ENCODE measurements around the gene HILPDA.

The HILPDA gene

DNA sequence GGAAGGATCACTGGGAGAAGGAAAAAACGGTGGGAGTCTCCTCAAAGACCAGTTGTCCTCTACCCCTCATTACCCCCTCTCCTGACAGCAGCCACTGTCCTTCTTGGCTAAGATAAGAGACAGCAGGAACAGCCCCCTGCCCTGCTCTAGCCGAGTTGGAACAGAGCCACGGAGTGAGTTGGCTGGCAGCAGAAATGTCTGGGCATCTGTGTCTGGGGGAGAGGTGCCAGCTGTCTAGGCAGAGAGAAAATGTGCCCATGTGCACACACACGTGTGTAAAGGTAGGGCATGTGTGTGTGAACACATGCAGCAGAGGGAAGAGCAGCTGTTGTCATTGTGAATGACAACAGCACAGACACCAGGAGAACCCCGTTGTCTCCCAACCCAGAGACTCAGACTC, 9.4 kb upstream of the HILPDA start:
- H3K4me3 ChIP-seq (ENCODE audit: low read depth, low read length) = no peak overlapping the region
- TF ChIP-seq, protein P1, sequence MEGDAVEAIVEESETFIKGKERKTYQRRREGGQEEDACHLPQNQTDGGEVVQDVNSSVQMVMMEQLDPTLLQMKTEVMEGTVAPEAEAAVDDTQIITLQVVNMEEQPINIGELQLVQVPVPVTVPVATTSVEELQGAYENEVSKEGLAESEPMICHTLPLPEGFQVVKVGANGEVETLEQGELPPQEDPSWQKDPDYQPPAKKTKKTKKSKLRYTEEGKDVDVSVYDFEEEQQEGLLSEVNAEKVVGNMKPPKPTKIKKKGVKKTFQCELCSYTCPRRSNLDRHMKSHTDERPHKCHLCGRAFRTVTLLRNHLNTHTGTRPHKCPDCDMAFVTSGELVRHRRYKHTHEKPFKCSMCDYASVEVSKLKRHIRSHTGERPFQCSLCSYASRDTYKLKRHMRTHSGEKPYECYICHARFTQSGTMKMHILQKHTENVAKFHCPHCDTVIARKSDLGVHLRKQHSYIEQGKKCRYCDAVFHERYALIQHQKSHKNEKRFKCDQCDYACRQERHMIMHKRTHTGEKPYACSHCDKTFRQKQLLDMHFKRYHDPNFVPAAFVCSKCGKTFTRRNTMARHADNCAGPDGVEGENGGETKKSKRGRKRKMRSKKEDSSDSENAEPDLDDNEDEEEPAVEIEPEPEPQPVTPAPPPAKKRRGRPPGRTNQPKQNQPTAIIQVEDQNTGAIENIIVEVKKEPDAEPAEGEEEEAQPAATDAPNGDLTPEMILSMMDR (IDR thresholded peaks at IDR 0.05; ENCODE audit: borderline replicate concordance, insufficient read depth, low read depth, low read length) = no peak

DNA sequence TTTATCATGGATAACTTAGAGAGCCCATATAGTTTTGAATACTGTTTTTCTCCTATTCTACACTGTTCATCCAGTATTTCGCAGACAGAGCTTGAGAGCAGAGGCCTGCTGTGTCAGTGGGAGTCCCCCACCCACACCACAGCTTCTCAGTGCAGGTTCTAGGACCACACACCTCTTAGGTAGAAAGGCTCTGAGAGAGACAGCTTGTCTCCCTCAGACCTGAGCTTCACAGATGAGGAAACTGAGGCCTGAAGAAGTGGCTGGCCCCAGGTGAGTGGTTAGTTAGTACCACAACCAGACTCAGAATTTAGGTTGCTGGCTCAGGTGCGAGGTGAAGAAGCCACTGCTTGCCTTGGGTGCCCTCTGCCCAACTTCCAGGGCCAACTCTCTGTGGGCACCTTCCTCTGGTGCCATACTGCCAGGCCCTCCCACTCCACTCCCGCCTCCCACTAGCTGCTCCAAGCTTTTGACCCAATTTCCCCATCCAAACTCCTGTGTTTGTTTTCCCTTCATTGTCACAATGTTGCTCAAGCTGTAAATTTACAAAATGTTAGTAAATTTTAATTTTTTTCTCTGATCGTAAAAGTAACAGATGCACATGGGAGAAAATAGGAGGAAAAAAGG, 7.6 kb upstream of the HILPDA start:
- no peak overlapping the region for H3K4me3 ChIP-seq (ENCODE audit: low read depth, low read length)
- TF ChIP-seq, protein P1 (IDR thresholded peaks at IDR 0.05; ENCODE audit: borderline replicate concordance, insufficient read depth, low read depth, low read length) = no peak

DNA sequence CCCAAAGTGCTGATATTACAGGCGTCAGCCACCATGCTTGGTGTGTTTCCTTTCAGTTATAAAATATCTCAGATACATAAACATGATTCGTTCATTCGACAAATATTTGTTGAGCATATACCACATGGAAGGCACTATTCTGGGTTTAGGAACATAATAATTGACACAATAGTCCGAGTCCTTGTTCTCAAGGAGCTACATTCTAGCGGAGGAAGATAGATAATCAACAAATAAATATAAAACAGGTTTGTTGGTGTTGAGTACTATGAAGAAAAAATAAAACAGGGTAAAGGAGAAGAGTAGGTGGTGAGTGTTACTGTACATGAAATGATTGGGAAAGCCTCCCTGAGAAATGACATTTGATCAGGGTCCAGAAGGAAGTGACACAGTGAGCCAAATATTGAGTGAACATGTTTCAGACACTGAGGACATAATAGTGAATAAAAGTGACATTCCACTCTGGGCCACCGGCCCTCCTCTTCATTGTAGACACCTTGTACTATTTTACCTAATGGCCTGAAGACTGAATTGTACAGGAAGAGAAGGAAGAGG, 6.9 kb upstream of the HILPDA start:
- H3K4me3 ChIP-seq (ENCODE audit: low read depth, low read length) = no peak overlapping the region
- TF ChIP-seq, protein P1 (IDR thresholded peaks at IDR 0.05; ENCODE audit: borderline replicate concordance, insufficient read depth, low read depth, low read length) = no peak

DNA sequence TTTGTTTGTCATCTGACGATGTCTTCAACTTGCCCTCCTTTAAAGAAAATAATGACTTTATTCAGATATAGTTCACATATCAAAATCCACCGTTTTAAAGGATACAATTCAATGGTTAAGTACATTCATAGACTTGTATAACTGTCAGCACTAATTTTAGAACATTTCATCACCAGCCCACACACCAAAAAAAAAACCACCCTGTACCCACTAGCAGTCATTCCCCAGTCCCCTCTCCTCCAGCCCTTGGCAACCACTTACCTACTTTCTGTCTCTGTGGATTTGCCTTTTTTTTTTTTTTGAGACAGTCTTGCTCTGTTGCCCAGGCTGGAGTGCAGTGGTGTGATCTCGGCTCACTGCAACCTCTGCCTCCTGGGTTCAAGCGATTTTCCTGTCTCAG, 5.3 kb upstream of the HILPDA start:
- TF ChIP-seq, protein P1 (IDR thresholded peaks at IDR 0.05; ENCODE audit: borderline replicate concordance, insufficient read depth, low read depth, low read length) = no peak

DNA sequence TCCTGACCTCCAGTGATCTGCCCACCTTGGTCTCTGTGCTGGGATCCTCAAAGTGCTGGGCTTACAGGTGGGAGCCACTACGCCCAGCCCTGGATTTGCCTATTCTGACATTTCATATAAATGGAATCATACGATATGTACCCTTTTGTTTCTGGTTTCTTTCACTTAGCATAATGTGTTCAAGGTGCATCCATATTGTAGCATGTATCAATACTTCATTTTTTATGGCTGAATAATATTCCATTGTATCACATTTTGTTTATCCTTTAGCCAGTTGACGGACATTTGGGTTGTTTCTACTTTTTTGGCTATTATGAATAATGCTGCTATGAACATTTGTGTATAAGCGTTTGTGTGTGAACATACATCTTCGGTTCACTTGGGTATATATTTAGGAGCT, 4.8 kb upstream of the HILPDA start:
- TF ChIP-seq, protein P1 (IDR thresholded peaks at IDR 0.05; ENCODE audit: borderline replicate concordance, insufficient read depth, low read depth, low read length) = no peak
- H3K4me3 ChIP-seq (ENCODE audit: low read depth, low read length) = no peak overlapping the region

More for the DNA sequence above, 5.3 kb upstream of the HILPDA start:
- H3K4me3 ChIP-seq (ENCODE audit: low read depth, low read length) = no peak overlapping the region

DNA sequence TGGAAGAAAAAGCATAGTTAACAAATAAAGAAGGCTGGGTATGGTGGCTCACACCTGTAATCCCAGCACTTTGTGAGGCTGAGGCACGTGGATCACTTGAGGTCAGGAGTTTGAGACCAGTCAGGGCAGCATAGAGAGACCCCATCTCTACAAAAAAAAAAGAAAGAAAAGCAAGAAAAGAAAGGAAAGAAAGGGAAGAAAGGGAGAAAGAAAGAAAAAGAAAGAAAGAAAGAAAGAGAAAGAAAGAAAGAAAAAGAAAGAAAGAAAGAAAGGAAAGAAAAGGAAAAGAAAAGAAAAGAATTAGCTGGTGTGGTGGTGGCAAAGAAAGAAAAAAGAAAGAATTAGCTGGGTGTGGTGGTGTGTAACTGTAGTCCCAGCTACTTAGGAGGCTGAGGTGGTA, 3.1 kb upstream of the HILPDA start:
- no peak overlapping the region for H3K4me3 ChIP-seq (ENCODE audit: low read depth, low read length)
- TF ChIP-seq, protein P1 (IDR thresholded peaks at IDR 0.05; ENCODE audit: borderline replicate concordance, insufficient read depth, low read depth, low read length) = no peak
